OCI-LY1 (cell line): ENCODE data around the gene SARM1.
A peak's percentile ranks its signal among the peaks of the same experiment; 100 is the strongest.

Experiments
- H2AFZ ChIP-seq: fragments of 200-600 bp; sonication (generic), shearing (Covaris generic); 2 replicates; pipeline ENCODE4 v1.6.0; 2014; ENCODE audit warnings: antibody characterized with exemption, mild to moderate bottlenecking, low read length
- H3F3A ChIP-seq: fragments of 200-600 bp; sonication (generic), shearing (Covaris generic); 2 replicates; pipeline ENCODE4 v1.6.0; 2014; ENCODE audit warnings: mild to moderate bottlenecking, antibody characterized with exemption, low read length, moderate library complexity; ENCODE audit not compliant: insufficient read depth
- H3K27ac ChIP-seq: fragments of 200-600 bp; sonication (generic); 2 replicates; pipeline ENCODE4 v1.5.1; 2014; ENCODE audit warnings: low read length, mixed run types, mild to moderate bottlenecking, low read depth; ENCODE audit not compliant: poor library complexity, severe bottlenecking
- H3K27me3 ChIP-seq: fragments of 200-600 bp; sonication (generic); 2 replicates; pipeline ENCODE4 v1.6.0; 2014; ENCODE audit warnings: antibody characterized with exemption, mild to moderate bottlenecking, low read length, moderate library complexity; ENCODE audit not compliant: insufficient read depth
- H3K36me3 ChIP-seq: fragments of 200-600 bp; sonication (generic); 2 replicates; pipeline ENCODE4 v1.6.1; 2014; ENCODE audit warnings: mild to moderate bottlenecking, antibody characterized with exemption, low read length, moderate library complexity, mixed read lengths; ENCODE audit not compliant: insufficient read depth
- H3K4me1 ChIP-seq: fragments of 200-600 bp; sonication (generic); 2 replicates; pipeline ENCODE4 v1.5.1; 2014; ENCODE audit warnings: mild to moderate bottlenecking, low read length, moderate library complexity; ENCODE audit not compliant: insufficient read depth, severe bottlenecking
- H3K4me2 ChIP-seq: fragments of 200-600 bp; sonication (generic), shearing (Covaris generic); 2 replicates; pipeline ENCODE4 v1.6.1; 2014; ENCODE audit warnings: low read length
- H3K4me3 ChIP-seq: fragments of 200-600 bp; sonication (generic); 2 replicates; pipeline ENCODE4 v1.5.1; 2014; ENCODE audit warnings: low read length, low read depth, mild to moderate bottlenecking, mixed read lengths; ENCODE audit not compliant: poor library complexity, severe bottlenecking
- H3K79me2 ChIP-seq: fragments of 200-600 bp; shearing (Covaris generic); 2 replicates; pipeline ENCODE4 v1.6.1; 2016; ENCODE audit warnings: mixed run types, low read length, mixed read lengths; ENCODE audit not compliant: insufficient read depth
- H3K9ac ChIP-seq: fragments of 200-600 bp; sonication (generic), shearing (Covaris generic); 2 replicates; pipeline ENCODE4 v1.6.1; 2014; ENCODE audit warnings: mild to moderate bottlenecking, low read length, mixed read lengths
- H3K9me2 ChIP-seq: fragments of 200-600 bp; sonication (generic), shearing (Covaris generic); 2 replicates; pipeline ENCODE4 v1.6.1; 2014; ENCODE audit warnings: low read depth, mild to moderate bottlenecking, low read length, mixed read lengths
- H3K9me3 ChIP-seq: fragments of 200-600 bp; shearing (Covaris generic); 2 replicates; pipeline ENCODE4 v1.6.1; 2014; ENCODE audit warnings: low read length, mixed read lengths
- H4K20me1 ChIP-seq: fragments of 200-600 bp; sonication (generic), shearing (Covaris generic); 2 replicates; pipeline ENCODE4 v1.6.0; 2016; ENCODE audit warnings: mild to moderate bottlenecking, low read length; ENCODE audit not compliant: insufficient read depth
- CTCF ChIP-seq: fragments of 200-600 bp; sonication (generic), shearing (Covaris generic); IDR thresholded peaks from 2 replicates; pipeline ENCODE4 v1.5.1; 2017; ENCODE audit warnings: mild to moderate bottlenecking, antibody characterized with exemption, low read length, moderate library complexity, mixed read lengths
- EZH2 ChIP-seq: fragments of 200-600 bp; sonication (generic), shearing (Covaris generic); IDR thresholded peaks from 2 replicates; pipeline ENCODE4 v1.8.0; 2017; ENCODE audit warnings: borderline replicate concordance, mixed run types, mild to moderate bottlenecking, antibody characterized with exemption, low read length, moderate library complexity, mixed read lengths

Gene SARM1

DNA sequence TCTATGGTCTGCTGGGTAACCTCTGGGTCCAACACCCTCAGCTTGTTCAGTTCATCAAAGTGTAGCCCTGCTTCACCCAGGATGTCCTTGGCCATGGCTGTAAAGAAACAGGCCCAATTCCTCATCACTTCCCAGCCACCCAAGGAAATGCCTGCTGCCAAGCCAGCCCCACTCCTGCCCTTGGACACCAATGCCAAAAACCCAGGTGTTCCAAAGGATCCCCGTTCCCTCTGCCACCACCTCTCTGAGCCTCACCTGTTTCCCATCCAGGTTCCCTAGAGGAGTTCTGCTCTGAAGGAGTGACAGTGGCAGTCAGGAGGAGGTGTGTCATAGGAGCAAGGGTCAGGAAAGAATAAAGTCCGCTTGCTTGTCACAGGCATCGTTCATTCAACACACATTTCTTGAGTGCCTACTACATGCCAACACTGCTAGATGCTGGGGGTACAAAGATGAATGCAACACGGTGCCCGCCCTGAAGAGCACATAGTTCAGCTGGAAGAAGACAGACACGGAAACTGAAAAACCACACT, 39.5 kb upstream of the SARM1 start:
- H3K27me3 ChIP-seq, result no peaks in the 10 kb centered on the region
- H3K4me1 ChIP-seq, result peaks cover 25% of the 10 kb centered on the region
- H3K36me3 ChIP-seq, result peaks cover 38% of the 10 kb centered on the region
- H4K20me1 ChIP-seq, result no peaks in the 10 kb centered on the region
- H3K9me2 ChIP-seq, result no peaks in the 10 kb centered on the region
- no peak overlapping the region for H3K4me3 ChIP-seq
- TF ChIP-seq EZH2, result no peak
- TF ChIP-seq CTCF, result no peak
- H3K79me2 ChIP-seq, result no peaks in the 10 kb centered on the region
- H3F3A ChIP-seq, result no peaks in the 10 kb centered on the region
- H3K9ac ChIP-seq, result no peak overlapping the region
- no peak overlapping the region for H3K4me2 ChIP-seq
- H2AFZ ChIP-seq, result no peak overlapping the region
- H3K27ac ChIP-seq, result no peak overlapping the region
- H3K9me3 ChIP-seq, result no peaks in the 10 kb centered on the region

GRCh38 chr17:28333083-28333746, 38.3 kb upstream of the SARM1 start:
- Histone ChIP-seq H3K9ac (no peak overlapping the region), H2AFZ (no peak overlapping the region), H3K79me2 (no peaks in the 10 kb centered on the region), H3F3A (no peaks in the 10 kb centered on the region), H3K36me3 (peaks cover 25% of the 10 kb centered on the region), H3K27me3 (no peaks in the 10 kb centered on the region), H4K20me1 (no peaks in the 10 kb centered on the region), H3K9me2 (no peaks in the 10 kb centered on the region), H3K9me3 (no peaks in the 10 kb centered on the region), H3K4me2 (no peak overlapping the region; the same call in 1 of the 2 replicates), H3K27ac (no peak overlapping the region), H3K4me3 (no peak overlapping the region), H3K4me1 (peaks cover 26% of the 10 kb centered on the region)
- TF ChIP-seq EZH2 (no peak), CTCF (no peak)

- H3K4me2 ChIP-seq, result peak overlapping the region; percentile 71
- no peak overlapping the region for H2AFZ ChIP-seq
- H3K9me2 ChIP-seq, result no peaks in the 10 kb centered on the region
- no peaks in the 10 kb centered on the region for H3F3A ChIP-seq
- peak overlapping the region; percentile 84 for H3K4me3 ChIP-seq
- no peak overlapping the region for H3K27ac ChIP-seq
- H3K27me3 ChIP-seq, result no peaks in the 10 kb centered on the region
- peaks cover 26% of the 10 kb centered on the region for H3K4me1 ChIP-seq
- H3K79me2 ChIP-seq, result no peaks in the 10 kb centered on the region
- peaks cover 16% of the 10 kb centered on the region for H3K36me3 ChIP-seq
- no peaks in the 10 kb centered on the region for H3K9me3 ChIP-seq
- TF ChIP-seq EZH2 (no peak), CTCF (no peak)
- no peaks in the 10 kb centered on the region for H4K20me1 ChIP-seq
- peak overlapping the region; percentile 71; the same call in 1 of the 2 replicates for H3K9ac ChIP-seq
These were observed 37.3 kb upstream of the SARM1 start for GRCh38 chr17:28334171-28334570.
